NCI-H1436 (cell line): Measurements from ENCODE around the gene ALPK3.

Experiments
- DNase-seq: peaks from one replicate; lab custom pipeline; 2025; lab: John Stamatoyannopoulos, UW

The ALPK3 gene

DNA sequence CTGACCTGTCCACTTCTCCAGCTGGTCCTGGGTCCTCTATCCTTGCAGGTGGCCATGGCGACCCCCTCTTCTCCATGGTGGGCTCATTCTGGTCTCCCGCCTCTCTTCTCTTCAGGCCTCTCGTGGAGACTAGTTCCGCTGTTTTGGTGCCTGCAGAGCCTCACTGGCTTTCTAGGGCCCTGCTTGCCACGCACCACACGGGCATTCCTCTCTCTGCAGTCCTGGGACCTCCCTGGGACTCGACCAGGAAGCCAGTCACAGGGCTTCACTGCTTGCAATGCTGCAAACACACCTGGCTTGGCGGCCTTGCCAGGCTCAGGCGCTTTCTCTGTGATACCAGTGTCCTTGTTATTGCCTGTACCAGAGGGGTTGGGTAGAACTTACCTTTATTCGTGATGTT lies 76.5 kb downstream of the ALPK3 start:
- DNase-seq, result no peak

DNA sequence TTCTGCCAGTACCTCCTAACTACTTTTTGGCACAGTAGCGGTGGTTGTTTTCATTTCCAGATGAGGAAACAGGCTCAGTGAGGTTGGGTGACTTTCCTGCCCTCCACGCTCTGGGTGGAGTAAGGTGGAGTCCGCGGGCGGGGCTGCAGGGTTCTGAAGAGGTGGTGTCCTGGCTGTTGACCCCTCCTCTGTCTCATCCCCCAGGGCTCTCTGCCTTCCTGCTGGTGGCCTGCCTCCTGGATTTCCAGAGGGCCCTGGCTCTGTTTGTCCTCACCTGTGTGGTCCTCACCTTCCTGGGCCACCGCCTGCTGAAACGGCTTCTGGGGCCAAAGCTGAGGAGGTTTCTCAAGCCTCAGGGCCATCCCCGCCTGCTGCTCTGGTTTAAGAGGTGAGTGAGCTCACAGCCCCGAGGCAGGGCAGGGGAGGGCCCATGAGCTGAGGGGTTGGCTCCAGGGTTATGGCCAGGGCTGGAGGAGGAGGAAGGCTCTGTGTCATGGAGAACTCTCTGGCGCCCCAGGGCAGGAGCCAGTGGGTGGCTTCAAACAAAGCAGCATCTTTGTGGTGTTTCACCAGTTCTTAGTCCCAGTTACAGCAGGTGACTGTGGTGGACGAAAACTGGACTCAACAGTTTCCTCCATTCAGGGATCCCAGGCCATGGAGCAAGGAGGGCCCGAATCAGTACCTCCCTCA lies 77.7 kb downstream of the ALPK3 start:
- no peak for DNase-seq

GRCh38 chr15:84898761-84899160 lies 81.6 kb downstream of the ALPK3 start:
- DNase-seq, result no peak

GRCh38 chr15:84899750-84900149 lies 82.6 kb downstream of the ALPK3 start:
- no peak for DNase-seq

GRCh38 chr15:84901540-84901939 lies 84.4 kb downstream of the ALPK3 start:
- DNase-seq, result no peak

DNA sequence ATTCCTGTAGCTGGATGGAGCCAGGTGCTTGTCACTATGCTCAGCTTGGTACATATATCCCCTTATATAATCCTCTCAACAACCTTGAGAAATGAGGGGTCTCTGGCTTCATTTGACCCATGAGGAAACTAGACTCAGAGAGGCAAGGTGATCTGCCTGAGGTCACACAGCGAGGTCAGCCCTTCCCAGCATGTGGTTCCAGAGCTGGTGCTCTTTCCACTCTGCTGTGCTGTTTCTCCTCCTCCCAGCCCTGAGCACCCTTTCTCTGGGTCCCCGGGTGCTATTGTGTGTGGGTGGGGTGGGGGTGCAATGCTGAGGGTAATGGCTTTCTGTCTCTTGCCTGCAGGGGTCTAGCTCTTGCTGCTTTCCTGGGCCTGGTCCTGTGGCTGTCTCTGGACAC lies 86.6 kb downstream of the ALPK3 start:
- no peak for DNase-seq

- no peak for DNase-seq
These were observed 87.3 kb downstream of the ALPK3 start for GRCh38 chr15:84904419-84904818.

DNA sequence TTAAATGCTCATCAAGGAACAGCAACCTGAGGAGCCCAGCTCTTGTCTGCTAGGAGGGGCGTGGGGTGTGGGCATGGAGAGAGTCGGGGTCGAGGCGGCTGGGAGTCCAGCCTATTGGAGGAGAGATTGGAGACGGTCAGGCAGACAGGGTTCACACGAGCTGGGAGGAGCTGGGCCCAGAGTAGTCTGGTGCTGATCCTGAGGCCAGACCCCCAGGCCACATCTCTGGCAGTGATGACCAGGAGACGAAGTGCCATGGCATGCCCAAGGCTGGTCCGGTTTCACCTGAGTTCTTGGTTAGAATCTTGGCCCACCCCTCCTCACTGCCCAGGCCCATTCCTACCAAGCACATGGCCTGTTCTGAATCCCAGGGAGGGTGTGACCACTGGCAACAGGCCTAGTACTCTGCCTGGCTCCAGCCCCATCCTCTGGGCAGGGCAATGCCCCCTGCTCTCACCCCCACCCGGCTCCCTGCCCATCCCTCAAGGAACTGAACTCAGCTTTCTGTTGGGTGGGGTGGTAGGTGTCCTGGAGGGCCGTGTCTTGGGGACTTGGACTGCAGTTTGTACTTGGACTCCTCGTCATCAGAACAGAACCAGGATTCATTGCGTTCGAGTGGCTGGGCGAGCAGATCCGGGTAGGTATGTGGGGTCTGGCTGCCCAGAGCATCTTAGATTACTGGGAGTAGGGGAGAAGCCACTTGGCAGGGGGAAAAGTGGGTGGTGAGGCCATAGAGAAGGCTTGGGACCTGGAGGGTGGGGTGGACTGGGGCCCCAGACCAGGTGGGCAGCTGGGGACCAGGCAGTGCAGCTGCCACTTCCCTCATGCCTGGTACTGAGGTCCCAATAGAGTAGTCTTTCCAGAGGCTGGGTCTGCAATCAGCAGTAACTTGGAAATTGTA lies 88.1 kb downstream of the ALPK3 start:
- no peak for DNase-seq

- DNase-seq, result no peak
These were observed 90.6 kb downstream of the ALPK3 start for GRCh38 chr15:84907731-84908130.

- no peak for DNase-seq
These were observed 91.4 kb downstream of the ALPK3 start for GRCh38 chr15:84908564-84908963.

DNA sequence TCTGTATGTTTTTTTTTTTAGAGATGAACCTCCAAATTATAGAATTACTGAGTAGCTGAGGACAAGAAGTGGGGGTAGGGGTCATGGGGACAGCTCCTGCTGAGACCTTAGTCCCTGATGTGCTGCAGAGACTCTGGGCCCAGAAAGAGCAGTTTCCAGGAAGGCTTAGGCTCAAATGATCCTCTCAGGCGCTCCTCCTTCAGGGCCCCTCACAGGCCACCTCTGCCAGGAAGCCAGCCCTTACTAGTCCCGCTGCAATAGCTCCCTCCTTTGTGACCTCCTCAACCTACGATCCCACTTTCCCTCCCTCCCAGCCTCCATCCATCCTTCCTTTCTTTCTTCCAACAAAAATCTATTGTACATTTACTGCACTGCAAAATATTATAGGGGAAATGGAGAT lies 91.9 kb downstream of the ALPK3 start:
- no peak for DNase-seq

- no peak for DNase-seq
These were observed 92.6 kb downstream of the ALPK3 start for GRCh38 chr15:84909782-84910181.

DNA sequence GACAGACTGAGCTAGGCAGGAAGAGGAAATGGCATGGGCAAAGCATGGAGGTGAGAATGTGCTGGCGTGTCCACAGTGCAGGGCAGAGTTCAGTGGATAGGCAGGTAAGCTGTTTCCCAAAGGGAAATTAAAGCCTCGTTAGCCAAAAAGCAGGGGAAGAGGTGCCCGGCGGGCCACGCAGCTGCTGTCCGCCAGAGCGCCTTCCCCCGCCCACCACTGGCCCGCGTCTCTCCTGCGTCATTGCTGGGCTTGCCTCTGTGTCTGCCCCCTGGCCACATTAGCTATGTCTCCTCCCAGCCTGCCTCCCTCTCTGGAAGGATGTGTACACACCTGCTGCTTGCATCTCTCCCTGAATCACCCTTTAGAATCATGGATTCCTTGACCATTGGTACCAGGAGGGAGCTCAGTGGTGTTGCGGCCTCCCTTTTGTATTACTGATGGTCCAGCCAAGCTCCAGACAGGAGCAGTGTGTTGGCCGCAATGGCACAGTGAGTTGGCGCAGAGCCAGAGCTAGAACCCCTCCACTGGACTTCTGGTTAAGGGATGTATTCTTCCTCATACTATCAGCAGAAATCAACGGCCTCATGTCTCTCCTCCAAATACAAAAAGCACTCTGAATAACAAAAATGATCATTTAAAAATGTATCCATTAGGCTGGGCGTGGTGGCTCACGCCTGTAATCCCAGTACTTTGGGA lies 93.9 kb downstream of the ALPK3 start:
- peak; percentile 60 for DNase-seq

DNA sequence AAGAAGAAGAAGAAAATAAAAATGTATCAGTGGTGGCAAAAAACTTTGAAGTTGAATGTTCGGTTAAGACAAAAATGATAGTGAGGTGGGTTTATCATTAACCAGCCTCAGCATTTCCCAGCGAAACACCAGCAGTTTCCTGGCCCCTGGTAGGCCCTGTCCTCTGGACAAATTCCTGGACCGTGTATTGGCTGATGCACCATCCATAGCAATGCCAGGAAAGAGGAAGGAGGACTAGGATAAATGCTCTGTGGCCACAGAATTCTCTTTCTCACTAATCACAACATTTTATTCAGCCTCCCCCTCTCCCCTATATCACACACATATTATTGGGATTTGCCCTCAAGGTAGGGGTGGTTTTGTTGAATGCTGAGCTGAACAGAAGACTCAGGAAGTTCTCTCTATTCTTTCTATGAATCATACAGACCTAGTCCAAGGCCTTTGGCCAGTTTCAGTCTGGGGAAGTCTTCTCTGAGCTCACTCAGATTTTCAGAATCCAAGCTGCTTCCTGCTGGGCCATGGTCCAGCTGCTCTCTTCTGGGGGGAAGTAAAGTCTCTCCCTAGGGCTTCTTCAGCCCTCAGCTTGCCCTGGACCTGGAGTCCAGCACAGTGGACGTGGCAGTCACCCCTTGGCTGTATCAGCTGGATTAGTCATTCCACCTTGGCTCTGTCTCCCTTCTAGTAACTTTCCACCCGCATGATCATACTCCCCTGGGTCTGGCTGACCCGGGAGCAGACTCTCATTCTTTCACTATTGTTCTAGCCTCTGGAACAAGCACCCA lies 94.9 kb downstream of the ALPK3 start:
- no peak for DNase-seq

DNA sequence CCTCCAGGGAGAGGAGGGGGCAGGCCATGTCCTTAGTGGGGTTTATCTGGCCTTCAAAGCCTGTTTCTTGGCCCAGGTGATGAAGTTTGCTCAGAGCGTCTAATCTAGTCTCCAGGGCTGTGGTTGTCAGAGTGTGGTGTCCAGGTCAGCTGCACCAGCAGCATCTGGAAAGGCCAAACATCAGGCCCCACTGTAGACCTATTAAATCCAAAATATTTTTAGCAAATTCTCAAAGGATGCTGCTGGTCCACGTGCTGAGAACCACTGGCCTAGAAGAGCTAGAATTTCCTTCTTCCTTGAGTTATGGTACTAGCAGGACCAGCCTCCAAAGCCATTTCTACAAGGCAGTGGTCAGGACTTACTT lies 96.2 kb downstream of the ALPK3 start:
- no peak for DNase-seq

GRCh38 chr15:84914351-84914750 lies 97.2 kb downstream of the ALPK3 start:
- no peak for DNase-seq

DNA sequence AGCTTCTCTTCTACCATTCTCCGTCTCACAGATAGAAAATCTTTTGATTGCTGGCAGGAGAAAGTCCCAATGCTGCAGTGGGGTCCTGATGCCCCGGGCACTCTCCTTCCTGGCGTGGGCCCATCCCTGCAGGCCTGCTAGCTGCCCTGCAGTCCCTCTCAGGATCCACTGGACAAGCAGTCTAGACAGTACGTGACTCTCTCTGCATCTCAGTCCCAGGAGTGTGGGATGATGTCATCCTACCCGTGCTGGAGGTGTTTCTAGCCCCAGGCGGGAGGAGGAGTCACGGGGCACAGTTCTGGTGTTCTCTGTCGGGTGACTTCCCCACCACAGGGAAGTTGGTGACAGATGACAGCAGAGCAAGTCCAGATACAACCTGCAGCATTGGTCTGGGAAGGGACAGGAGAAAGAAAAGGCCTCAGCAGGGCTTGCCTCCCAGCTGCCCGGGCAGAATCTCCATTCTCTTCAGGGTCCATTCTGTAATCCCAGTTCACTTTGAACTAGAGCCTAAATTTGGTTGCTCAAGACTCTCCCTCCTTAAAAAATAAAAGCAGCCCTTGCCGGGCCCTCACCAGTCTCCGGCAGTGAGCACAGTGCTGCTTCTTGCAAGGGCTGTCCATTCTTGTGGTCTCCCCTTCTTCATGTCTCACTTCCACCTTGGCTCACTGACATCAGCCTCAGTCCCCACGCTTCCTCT lies 97.9 kb downstream of the ALPK3 start:
- peak; percentile 79 for DNase-seq

- DNase-seq, result no peak
These were observed 98.4 kb downstream of the ALPK3 start for GRCh38 chr15:84915606-84915958.

- no peak for DNase-seq
These were observed 100.3 kb downstream of the ALPK3 start for GRCh38 chr15:84917452-84917851.

GRCh38 chr15:84919106-84919667 lies 102.0 kb downstream of the ALPK3 start:
- no peak for DNase-seq

DNA sequence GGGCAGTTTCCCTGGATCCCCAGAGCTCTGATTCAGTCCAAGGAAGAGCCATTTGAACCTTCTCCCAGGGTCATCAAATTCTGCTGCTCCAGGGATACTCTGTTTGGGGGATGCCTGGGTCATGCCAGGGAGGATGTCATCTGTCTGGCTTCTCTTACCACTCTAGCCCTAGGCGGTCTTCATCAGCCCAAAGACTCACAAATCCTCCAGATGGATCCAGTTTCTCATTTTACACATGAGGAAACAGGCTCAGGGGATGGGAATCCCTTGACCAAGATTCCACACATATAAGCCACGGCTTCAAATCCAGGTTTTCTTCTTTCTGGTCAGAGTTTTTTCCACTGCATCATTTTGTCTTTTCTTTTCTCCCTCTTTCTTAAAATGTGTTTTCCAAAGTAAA lies 104.0 kb downstream of the ALPK3 start:
- DNase-seq, result no peak
